Tibial nerve (tissue), 4 donors: ENCODE measurements around the gene ABHD15.

Experiments used
- EP300 ChIP-seq, 2 donors: sonication (generic); formaldehyde crosslinking; IDR thresholded peaks; one replicate each; pipeline ENCODE4 v1.6.1; 2017; ENCODE audit warnings: antibody characterized with exemption in 2 of 2, mild to moderate bottlenecking in 1 of 2
- POLR2A ChIP-seq, 2 donors: fragments of 450-650 bp; IDR thresholded peaks; one replicate each; pipeline ENCODE4 v1.6.1; 2017; ENCODE audit warnings: antibody characterized with exemption in 2 of 2, mild to moderate bottlenecking in 2 of 2, moderate library complexity in 2 of 2
- TF ChIP-seq, protein P1 (sequence below), 5 experiments: fragments of 200-600 bp in 3 of 5; fragments of 450-650 bp in 2 of 5; sonication (generic) in 3 of 5; IDR thresholded peaks; one replicate each; pipeline ENCODE4 v1.5.1; 2016 to 2019; ENCODE audit warnings: antibody characterized with exemption in 5 of 5, mild to moderate bottlenecking in 3 of 5, moderate library complexity in 2 of 5

DNA sequence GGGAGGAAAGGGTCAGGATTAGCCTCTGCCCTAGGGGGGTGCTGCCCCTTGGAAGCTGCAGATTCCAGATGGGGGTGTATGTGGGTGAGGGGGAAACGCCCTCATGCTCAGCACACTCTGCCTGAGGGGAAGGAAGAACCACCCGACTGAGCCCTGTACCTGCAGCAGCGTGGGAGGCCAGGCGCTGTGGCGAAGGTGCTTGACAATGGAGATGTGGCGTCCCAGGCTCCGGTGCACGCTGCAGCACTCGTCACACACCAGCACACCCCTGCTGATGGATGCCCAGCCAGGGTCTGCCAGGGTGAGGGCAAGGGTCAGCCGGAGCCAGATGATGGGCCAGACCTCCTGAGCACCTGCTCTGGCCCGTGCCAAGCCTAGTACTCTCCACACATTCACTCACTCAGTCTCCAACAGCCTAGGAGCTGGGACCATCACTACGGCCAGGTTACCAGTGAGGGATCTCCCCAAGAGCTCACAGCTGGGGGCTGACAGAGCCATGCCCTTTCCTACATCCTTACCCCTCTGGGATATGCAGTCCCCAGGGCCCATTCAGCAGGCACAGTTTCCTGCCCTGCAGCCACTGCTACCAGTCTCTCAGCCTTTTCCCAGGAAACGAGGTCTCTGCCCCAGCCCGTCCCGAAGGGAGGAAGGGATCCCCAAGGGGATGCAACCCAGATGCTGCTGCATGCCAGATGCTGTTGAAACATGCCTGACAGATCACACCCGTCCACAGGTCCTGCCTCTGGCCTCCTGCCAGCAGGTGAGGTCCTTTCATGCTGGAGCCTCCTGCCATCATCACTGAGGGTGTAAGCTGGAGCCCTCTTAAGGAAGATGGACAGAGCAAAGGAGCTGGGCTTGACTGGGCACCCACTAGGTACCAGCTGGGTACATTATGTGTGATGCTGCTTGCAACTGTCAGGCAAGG lies 16.7 kb upstream of the ABHD15 start:
- TF ChIP-seq EP300 (IDR thresholded peaks at IDR 0.05) (no peak), POLR2A (IDR thresholded peaks at IDR 0.05) (no peak)
- TF ChIP-seq, protein P1, sequence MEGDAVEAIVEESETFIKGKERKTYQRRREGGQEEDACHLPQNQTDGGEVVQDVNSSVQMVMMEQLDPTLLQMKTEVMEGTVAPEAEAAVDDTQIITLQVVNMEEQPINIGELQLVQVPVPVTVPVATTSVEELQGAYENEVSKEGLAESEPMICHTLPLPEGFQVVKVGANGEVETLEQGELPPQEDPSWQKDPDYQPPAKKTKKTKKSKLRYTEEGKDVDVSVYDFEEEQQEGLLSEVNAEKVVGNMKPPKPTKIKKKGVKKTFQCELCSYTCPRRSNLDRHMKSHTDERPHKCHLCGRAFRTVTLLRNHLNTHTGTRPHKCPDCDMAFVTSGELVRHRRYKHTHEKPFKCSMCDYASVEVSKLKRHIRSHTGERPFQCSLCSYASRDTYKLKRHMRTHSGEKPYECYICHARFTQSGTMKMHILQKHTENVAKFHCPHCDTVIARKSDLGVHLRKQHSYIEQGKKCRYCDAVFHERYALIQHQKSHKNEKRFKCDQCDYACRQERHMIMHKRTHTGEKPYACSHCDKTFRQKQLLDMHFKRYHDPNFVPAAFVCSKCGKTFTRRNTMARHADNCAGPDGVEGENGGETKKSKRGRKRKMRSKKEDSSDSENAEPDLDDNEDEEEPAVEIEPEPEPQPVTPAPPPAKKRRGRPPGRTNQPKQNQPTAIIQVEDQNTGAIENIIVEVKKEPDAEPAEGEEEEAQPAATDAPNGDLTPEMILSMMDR (IDR thresholded peaks at IDR 0.05) = no peak
